Stimulated activated CD4-positive, alpha-beta T cell treated with anti-CD3 and anti-CD28 coated beads, TNF-alpha, amount 100 ng/mL, for 1 hour (primary cell): ENCODE data around the gene SPN.
"Not testable (repeated sequence)": the region's sequence is repeated elsewhere in the genome, so short reads cannot be mapped to it uniquely, and the experiment has no call there.

Experiments
- DNase-seq, 3 donors: peaks; one replicate each; pipeline ENCODE4 v3.0.0-alpha.2; 2020; ENCODE audit warnings: low read depth in 3 of 3, low spot score in 1 of 3

Gene SPN

DNA sequence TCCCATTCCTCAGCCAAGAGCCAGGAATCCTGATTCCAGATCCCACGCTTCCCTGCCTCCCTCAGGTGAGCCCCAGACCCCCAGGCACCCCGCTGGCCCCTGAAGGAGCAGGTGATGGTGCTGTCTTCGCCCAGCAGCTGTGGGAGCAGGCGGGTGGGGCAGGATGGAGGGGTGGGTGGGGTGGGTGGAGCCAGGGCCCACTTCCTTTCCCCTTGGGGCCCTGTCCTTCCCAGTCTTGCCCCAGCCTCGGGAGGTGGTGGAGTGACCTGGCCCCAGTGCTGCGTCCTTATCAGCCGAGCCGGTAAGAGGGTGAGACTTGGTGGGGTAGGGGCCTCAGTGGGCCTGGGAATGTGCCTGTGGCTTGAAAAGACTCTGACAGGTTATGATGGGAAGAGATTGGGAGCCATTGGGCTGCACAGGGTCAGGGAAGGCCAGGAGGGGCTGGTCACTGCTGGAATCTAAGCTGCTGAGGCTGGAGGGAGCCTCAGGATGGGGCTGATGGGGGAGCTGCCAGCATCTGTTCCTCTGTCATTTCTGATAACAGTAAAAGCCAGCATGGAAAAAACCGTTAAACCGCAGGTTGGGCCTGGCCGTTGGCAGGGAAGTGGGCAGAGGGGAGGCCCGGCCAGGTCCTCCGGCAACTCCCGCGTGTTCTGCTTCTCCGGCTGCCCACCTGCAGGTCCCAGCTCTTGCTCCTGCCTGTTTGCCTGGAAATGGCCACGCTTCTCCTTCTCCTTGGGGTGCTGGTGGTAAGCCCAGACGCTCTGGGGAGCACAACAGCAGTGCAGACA is at the start of gene SPN:
TSS of gene SPN (plus strand) at position 232 of the 791 bp plus-strand sequence. CDS start at position 714, 482 bp downstream.
- no peak for DNase-seq

- DNase-seq, result peak; percentile 71 to 94 (median 83)
These were observed 49.6 kb upstream of the SPN start for GRCh38 chr16:29613307-29614057.

DNA sequence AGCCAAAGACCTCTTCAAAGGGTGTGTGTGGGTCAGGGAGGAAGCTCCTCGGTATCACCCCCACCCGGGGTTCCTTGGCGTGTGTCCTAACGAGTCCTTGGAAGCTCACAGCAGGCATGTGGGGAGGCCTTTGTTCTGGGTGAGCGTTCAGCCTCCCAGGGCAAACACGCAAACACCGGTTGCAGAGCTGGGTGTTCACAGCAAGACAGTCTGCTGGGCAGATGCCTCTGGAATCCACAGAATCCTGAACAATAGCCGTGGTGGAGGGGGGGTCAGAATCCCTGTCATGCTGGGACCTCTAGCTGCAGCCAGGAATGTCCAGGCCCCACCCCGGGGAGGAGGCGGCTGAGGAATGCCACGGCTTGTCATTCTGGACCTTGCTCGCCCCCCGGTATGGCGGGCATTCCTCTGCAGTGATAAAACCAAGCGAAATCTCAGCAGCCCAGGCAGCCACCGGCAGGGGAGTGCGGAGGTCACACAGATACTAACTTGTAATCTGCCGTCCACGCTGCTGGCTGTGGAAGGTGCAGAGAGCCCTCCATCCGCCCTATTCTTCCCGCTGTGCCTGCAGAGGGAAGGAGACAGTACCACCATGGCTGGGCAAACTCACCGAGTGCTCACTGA is 48.2 kb upstream of the SPN start:
- DNase-seq, result not testable (repeated sequence)

DNA sequence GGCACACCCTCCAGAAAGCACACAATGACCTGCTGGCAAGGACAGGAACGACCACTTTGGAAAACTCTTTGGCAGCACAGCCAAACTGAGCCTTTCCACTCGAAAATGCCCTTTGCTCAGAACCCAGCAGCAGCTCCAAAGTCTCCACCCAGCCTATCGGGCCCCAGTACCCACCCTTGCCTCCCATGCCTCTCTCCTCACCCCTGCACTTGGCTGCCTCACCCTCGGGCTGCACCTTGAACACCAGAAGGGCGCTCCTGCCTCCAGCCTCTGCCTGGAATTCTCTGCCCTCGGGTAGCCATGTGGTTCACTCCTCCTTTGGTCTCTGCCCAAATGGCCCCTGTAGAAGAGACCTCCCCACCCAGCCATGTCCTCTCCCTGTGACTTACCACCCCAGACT is 46.9 kb upstream of the SPN start:
- DNase-seq, result not testable (repeated sequence)

DNA sequence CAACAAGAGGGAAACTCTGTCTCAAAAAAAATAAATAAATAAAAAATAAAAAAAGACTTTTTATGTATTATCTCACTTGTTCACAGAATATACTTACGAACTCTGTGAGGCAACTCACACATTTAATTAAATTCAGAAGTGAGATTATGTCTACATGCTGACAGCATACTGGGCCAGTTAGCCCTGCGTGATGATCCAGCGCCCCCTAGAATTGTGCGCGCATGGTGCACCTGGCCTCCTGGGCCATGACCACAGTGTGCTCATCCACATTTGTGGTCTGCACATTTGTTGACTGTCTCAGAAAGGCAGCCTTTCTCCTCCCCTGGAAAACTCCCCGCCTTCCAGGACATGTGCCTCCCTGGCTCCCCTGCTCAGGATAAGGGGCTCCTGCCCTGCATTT is 42.5 kb upstream of the SPN start:
- not testable (repeated sequence) for DNase-seq

- DNase-seq, result not testable (repeated sequence)
These were observed 40.3 kb upstream of the SPN start for GRCh38 chr16:29622738-29623137.

DNA sequence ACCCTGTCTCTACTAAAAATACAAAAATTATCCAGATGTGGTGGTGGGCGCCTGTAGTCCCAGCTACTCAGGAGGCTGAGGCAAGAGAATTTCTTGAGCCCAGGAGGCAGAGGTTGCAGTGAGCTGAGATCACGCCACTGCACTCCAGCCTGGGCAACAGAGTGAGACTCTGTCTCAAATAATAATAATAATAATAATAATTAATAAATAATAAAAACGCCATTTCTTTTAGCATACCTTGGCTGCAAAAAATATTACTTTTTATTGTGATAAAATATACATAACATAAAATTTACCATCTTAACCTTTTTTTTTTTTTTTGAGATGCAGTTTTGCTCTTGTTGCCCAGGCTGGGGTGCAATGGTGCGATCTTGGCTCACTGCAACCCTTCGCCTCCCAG is 39.8 kb upstream of the SPN start:
- DNase-seq, result not testable (repeated sequence)

- DNase-seq, result not testable (repeated sequence)
These were observed 37.9 kb upstream of the SPN start for GRCh38 chr16:29625114-29625513.

DNA sequence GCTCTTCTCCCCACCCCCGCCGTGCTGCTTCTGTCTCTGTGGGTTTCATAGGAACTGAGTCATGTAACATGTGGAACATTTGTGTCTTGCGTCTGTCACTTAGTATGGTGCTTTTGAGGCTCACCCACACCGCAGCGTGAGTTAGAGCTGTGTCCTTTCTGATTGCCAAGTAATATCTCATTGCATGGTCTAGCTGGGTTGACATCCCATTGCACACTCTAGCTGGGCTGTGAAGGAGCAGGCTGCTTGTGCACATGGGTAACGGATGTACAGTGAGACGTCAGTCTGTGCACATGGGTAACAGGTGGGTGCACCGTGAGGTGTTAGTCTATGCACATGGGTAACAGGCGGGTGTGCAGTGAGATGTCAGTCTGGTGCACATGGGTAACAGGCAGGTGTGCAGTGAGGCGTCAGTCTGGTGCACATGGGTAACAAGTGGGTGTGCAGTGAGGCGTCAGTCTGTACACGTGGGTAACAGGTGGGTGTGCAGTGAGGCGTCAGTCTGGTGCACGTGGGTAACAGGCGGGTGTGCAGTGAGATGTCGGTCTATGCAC is 36.2 kb upstream of the SPN start:
- DNase-seq, result peak in 2 of 3 donors; percentile 16 to 25

GRCh38 chr16:29627661-29628075 is 35.4 kb upstream of the SPN start:
- not testable (repeated sequence) for DNase-seq

DNA sequence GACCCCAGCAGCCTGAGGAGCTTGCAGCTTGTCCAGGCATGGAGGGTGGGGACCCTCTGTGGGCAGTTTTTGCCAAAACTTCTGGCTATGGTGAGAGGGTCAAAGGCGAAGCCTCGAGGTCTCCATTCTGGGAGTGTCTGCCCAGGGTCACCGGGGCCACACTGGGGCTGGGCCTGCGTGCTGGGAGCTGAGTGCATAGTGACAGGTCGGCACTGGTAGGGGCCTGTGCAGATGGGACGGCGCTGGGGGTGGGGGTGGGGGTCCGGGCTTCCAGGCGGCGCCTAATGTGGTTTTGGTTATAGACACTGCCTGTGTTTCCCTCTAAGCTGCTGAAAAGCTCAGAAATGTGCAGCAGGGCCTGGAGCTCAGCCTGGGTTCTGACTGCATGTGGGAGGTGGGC is 34.3 kb upstream of the SPN start:
- DNase-seq, result not testable (repeated sequence)

GRCh38 chr16:29629318-29629717 is 33.7 kb upstream of the SPN start:
- not testable (repeated sequence) for DNase-seq

DNA sequence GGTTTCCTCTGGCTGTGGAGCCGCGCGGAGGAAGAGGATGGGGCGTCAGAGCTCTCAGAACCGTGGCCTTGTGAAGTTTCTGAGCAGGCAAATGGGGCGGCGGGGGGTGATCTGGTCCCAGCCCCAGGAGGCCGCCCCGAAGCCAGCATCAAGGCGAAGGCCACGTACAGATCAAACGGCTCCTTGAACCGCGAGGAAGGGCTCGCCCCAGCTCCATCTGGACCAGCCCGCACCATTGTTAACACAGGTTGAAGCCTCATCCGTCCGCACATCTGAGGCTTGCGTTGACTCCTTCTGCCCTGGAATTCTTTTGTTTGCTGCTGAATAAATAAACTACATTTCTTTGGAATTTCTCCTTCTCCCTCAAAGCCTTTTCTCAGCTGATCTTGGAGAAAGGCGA is 31.4 kb upstream of the SPN start:
- DNase-seq, result not testable (repeated sequence)

- DNase-seq, result not testable (repeated sequence)
These were observed 27.1 kb upstream of the SPN start for GRCh38 chr16:29635902-29636301.

DNA sequence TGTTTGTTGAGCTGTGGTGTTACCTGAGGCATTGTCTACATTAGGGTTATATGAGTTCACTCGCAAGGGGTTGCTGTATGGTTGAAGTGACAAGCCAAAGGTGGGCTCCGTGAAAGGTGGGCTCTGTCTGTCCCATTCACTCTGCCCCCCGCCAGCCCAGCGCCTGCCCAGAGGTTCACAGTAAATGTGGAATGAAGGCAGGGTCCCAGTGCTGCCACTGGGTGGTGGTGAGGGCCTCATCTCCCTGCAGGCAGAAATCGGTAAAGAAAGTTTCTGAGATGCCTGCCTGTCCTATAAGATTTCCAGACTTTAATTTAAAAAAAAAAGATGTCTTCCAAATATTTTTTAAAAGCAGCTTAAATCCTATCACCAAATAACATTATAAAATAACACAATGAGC is 26.7 kb upstream of the SPN start:
- DNase-seq, result not testable (repeated sequence)

- not testable (repeated sequence) for DNase-seq
These were observed 24.3 kb upstream of the SPN start for GRCh38 chr16:29638751-29639150.

DNA sequence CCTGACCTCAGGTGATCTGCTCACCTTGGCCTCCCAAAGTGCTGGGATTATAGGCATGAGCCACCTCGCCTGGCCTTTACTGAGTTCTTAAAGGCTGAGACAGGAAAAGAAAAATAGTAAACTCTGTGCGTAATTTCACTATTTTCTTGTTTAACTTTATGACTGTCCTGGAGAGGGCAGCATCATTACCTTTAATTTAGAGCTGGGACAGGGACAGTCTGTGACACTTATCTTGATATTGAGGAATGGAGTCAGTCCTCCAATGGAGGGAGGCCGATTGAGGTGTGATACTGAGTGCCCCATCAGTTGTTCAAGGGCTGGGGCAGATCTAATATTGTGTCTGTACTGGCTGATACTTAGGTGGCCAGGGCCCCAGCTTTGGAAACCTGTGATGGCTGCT is 21.5 kb upstream of the SPN start:
- DNase-seq, result no peak

DNA sequence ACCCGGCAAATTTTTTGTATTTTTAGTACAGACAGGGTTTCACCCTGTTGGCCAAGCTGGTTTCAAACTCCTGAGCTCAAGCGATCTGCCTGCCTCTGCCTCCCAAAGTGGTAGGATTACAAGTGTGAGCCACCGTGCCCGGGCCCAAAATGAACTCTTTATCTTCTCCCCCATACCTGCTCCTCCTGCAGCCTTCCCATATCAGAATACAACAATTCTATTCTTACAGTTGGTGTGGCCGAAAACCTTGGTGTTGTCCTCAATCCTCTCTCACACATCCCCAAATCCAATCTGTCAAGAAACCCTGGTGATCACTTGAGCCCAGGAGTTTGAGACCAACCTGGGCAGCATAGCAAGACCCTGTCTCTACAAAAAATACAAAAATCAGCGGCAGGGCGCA is 19.5 kb upstream of the SPN start:
- DNase-seq, result no peak

DNA sequence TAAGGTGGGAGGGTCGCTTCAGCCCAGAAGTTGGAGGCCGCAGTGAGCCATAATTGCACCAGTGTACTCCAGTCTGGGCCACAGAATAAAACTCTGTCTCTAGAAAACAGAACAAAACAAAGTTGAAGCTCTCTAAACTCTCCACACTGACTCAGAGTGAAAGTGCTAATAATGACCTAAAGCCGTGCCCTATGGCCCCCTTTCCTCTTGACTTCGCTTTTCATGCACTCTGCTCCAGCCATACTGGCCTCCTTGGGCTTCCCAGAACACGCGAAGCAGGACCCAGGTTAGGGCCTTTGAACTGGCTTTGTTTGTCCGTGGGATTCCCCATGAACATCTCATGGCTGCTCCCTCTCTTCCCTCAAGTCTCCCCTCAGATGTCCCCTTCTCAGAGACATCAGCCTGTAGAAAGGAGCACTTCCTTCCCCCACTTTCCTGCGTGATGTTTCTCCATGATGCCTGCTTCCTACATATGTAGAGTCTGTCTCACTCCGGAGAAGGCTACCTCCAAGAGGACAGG is 18.6 kb upstream of the SPN start:
- DNase-seq, result no peak

- DNase-seq, result no peak
These were observed 17.9 kb upstream of the SPN start for GRCh38 chr16:29644973-29645693.
